ENCODE data around the gene PUS10.
A peak's percentile ranks its signal among the peaks of the same experiment; 100 is the strongest.
"Not testable (repeated sequence)": the region's sequence is repeated elsewhere in the genome, so short reads cannot be mapped to it uniquely, and the experiment has no call there.

PUS10 gene

DNA sequence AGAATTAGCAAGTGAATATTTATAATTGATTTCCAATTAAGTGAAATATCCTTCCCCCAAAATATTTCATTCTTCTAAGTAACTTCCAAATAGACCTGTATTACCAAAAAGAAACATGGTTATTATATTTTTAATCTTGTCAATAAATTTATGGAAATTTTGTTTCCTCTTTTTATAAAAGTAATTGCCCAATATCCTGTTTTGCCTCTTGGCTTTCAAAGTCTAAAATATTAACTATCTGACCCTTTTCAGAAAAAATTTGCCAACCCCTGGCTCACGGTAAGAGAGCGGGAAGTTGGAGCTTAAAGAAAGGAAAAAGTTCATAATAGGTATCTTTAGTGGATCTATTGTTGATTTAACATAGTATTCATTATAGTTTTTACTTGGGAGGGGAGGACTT, 27.2 kb upstream of the PUS10 start:
- TF ChIP-seq, protein P1, sequence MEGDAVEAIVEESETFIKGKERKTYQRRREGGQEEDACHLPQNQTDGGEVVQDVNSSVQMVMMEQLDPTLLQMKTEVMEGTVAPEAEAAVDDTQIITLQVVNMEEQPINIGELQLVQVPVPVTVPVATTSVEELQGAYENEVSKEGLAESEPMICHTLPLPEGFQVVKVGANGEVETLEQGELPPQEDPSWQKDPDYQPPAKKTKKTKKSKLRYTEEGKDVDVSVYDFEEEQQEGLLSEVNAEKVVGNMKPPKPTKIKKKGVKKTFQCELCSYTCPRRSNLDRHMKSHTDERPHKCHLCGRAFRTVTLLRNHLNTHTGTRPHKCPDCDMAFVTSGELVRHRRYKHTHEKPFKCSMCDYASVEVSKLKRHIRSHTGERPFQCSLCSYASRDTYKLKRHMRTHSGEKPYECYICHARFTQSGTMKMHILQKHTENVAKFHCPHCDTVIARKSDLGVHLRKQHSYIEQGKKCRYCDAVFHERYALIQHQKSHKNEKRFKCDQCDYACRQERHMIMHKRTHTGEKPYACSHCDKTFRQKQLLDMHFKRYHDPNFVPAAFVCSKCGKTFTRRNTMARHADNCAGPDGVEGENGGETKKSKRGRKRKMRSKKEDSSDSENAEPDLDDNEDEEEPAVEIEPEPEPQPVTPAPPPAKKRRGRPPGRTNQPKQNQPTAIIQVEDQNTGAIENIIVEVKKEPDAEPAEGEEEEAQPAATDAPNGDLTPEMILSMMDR (conservative IDR thresholded peaks at IDR 0.05; ENCODE audit: control insufficient read depth, insufficient read depth, low read depth, low read length), result no peak
- no peak for DNase-seq (ENCODE audit: low read depth)
- H3K4me3 ChIP-seq (ENCODE audit: control insufficient read depth, low read depth, low read length), result no peak overlapping the region

GRCh38 chr2:61044636-61045035, 26.6 kb upstream of the PUS10 start:
- peak; percentile 3 for DNase-seq (ENCODE audit: low read depth)
- no peak overlapping the region for H3K4me3 ChIP-seq (ENCODE audit: control insufficient read depth, low read depth, low read length)
- TF ChIP-seq, protein P1 (conservative IDR thresholded peaks at IDR 0.05; ENCODE audit: control insufficient read depth, insufficient read depth, low read depth, low read length), result no peak

DNA sequence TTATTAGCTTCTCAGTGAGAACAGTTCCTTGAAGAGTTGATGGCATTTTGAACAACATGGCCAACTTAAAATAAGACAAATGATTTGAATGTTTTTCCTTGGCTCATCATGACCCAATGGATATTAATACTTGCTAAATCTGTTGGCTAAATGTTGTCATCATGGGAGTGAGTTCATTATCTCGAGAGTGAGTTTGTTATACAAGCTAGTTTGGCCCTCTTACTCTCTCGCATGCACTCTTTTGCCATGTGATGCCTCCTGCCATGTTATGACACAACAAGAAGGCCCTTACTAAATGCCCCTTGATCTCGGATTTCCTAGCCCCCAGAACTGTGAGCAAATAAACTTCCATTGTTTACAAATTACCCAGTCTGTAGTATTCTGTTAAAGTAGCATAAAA, 24.8 kb upstream of the PUS10 start:
- H3K4me3 ChIP-seq (ENCODE audit: control insufficient read depth, low read depth, low read length), result no peak overlapping the region
- peak; percentile 7 for DNase-seq (ENCODE audit: low read depth)
- TF ChIP-seq, protein P1 (conservative IDR thresholded peaks at IDR 0.05; ENCODE audit: control insufficient read depth, insufficient read depth, low read depth, low read length), result no peak

- not testable (repeated sequence) for H3K4me3 ChIP-seq (ENCODE audit: control insufficient read depth, low read depth, low read length); DNase-seq (ENCODE audit: low read depth)
Measured at GRCh38 chr2:61036643-61037042, 18.6 kb upstream of the PUS10 start.

- H3K4me3 ChIP-seq (ENCODE audit: control insufficient read depth, low read depth, low read length); DNase-seq (ENCODE audit: low read depth): not testable (repeated sequence)
Measured at GRCh38 chr2:61034592-61034991, 16.5 kb upstream of the PUS10 start.

DNA sequence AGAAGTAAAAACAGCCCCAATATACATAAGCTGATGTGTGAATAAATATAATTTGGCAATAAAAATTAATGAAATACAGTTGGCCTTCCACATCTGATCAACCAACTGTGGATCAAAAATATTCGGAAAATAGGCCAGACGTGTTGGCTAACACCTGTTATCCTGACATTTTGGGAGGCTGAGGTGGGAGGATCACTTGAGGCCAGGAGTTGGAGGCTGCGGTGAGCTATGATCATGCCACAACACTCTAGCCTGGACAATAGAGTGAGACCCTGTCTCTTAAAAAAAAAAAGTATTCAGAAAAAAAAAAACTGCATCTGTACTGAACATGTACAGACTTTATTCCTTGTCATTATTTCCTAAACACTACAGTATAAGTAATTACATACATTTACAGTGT, 11.5 kb upstream of the PUS10 start:
- DNase-seq (ENCODE audit: low read depth), result no peak
- no peak overlapping the region for H3K4me3 ChIP-seq (ENCODE audit: control insufficient read depth, low read depth, low read length)
- TF ChIP-seq, protein P1 (conservative IDR thresholded peaks at IDR 0.05; ENCODE audit: control insufficient read depth, insufficient read depth, low read depth, low read length), result no peak

- no peak for DNase-seq (ENCODE audit: low read depth)
- TF ChIP-seq, protein P1 (conservative IDR thresholded peaks at IDR 0.05; ENCODE audit: control insufficient read depth, insufficient read depth, low read depth, low read length), result no peak
- H3K4me3 ChIP-seq (ENCODE audit: control insufficient read depth, low read depth, low read length), result no peak overlapping the region
Measured at GRCh38 chr2:61023670-61024069, 5.6 kb upstream of the PUS10 start.

DNA sequence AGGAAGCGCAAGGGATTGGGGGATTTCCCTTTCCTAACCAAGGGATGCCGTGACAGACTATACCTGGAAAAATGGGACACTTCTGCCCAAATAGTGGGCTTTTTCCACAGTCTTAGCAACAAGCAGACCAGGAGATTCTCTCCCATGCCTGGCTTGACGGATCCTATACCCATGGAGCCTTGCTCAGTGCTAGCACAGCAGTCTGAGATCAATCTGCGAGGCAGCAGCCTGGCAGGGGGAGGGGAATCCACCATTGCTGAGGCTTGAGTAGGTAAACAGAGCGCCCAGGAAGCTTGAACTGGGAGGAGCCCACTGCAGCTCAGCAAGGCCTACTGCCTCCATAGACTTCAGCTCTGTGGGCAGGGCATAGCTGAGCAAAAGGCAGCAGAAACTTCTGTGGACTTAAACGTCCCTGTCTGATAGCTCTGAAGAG, 3.2 kb upstream of the PUS10 start:
- H3K4me3 ChIP-seq (ENCODE audit: control insufficient read depth, low read depth, low read length), result no peak overlapping the region
- TF ChIP-seq, protein P1 (conservative IDR thresholded peaks at IDR 0.05; ENCODE audit: control insufficient read depth, insufficient read depth, low read depth, low read length), result no peak
- no peak for DNase-seq (ENCODE audit: low read depth)
